Measurements from ENCODE around the gene ZEB2.
"Not testable (repeated sequence)": the region's sequence is repeated elsewhere in the genome, so short reads cannot be mapped to it uniquely, and the experiment has no call there.

The ZEB2 gene

DNA sequence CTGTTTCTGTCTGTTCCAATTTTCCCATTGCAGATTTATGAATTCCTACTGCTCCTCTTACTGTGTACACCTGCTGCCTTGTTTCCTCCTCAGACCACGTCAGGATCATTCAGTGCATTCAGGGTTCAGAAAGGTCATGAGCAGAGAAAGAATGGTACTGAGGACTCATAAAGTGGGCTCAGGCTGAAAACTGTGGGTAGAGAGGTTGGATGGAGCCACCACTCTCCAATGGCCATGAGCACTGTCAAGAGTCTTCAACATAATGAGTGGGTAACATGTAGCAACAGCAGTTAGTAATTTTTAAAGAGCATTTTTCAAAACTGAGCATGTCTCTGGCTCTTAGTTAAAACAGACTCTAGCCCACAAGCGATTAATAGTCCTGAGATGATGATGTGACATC, 138.2 kb downstream of the ZEB2 start:
- no peak for DNase-seq (ENCODE audit: low spot score)

GRCh38 chr2:144379851-144380311, 140.0 kb downstream of the ZEB2 start:
- DNase-seq (ENCODE audit: low spot score), result no peak

- no peak for DNase-seq (ENCODE audit: low spot score)
Observed at GRCh38 chr2:144378551-144378950, 141.4 kb downstream of the ZEB2 start.

- DNase-seq (ENCODE audit: low spot score), result no peak
Observed at GRCh38 chr2:144377914-144378313, 142.0 kb downstream of the ZEB2 start.

- no peak for DNase-seq (ENCODE audit: low spot score)
Observed at GRCh38 chr2:144376926-144377325, 143.0 kb downstream of the ZEB2 start.

GRCh38 chr2:144376460-144376859, 143.5 kb downstream of the ZEB2 start:
- DNase-seq (ENCODE audit: low spot score), result no peak

- DNase-seq (ENCODE audit: low spot score), result no peak
Observed at GRCh38 chr2:144374163-144374661, 145.7 kb downstream of the ZEB2 start.

GRCh38 chr2:144372410-144373080, 147.4 kb downstream of the ZEB2 start:
- DNase-seq (ENCODE audit: low spot score), result no peak

DNA sequence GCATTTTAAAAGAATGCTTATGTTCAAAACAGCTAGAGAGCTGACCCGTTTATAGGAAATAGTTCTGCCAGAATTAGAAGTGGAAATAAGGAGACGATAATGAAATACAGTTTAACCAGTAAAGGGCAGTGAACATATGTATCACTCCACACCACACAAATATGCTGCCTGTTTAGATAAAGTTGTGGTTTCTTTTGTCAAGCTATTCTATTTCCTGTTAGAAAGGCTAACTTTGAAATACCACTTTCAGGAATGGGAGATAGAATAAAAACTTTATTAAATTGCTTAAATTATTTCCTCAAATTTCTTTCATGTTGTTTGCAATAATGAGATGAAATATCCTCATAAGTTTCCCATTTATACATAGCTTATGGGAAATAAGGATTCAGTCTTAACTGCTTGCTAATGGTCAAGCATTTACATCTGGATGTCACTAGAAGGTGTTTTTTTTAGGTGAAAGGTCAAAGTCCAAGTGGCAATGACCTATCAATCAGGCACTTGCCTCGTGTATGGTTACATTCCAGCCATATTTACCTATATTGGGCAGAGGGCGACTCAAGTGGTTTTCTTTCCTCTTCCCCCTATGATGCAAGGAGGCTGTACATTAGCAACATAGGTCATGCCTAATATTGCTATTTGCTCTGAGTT, 148.9 kb downstream of the ZEB2 start:
- DNase-seq (ENCODE audit: low spot score), result no peak

DNA sequence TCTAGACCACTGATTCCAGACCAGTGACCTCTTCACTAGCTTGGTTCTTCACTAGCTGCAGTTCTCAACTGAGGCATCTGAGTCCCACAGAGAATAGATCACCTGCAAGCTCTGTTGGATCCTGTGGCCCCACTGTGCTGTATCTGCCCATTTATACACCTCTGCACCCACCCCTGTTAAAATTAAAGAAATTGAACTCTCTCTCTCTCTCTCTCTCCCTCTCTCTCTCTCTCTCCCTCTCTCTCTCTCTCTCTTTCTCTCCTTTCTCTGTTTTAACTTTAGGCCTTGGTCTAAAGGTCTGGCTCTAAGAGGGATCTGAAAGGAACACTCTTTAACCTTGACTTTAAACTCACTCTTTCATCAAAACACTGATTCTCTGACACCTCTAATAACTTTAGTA, 150.5 kb downstream of the ZEB2 start:
- no peak for DNase-seq (ENCODE audit: low spot score)

DNA sequence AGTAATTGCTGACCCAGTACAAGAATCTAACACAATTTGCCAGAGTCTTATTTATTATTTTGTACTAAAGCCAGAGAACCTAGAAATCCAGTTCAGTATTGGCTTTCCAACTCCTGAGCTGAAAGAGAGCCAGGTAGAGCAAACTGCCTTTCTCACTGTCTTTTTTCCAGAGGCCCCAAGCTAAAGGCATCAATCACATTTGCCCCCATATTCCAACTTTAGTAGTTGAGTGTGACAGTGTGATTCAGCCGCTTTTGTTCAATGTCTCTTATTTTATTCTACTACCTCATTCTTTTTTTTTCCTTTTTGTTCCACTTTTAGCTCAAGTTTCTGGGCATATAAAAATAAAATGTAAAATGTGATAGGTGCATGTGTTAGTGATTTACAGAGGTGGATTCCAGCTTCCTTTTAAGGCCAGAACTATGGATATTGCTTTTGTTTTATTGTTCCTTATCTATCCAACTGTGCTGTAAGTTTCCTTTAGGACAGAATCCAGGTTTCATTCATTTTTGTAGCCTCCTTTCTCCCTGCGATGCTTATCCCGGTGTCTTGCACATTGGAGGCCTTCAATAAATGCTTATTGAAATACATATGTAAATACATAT, 153.0 kb downstream of the ZEB2 start:
- DNase-seq (ENCODE audit: low spot score), result no peak

GRCh38 chr2:144364944-144365738, 154.8 kb downstream of the ZEB2 start:
- no peak for DNase-seq (ENCODE audit: low spot score)

DNA sequence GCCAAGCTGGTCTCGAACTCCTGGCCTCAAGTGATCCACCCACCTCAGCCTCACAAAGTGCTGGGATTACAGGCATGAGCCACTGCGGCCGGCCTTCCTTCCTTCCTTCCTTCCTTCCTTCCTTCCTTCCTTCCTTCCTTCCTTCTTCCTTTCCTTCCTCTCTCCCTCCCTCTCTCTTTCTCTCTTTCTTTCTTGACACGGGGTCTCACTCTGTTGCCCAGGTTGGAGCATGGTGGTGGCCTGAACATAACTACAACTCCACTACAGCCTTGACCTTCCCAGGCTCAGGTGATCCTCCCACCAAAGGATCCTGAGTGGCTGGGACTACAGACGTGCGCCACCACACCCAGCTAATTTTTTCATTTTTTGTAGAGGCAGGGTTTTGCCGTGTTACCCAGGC, 155.7 kb downstream of the ZEB2 start:
- DNase-seq (ENCODE audit: low spot score), result not testable (repeated sequence)

DNA sequence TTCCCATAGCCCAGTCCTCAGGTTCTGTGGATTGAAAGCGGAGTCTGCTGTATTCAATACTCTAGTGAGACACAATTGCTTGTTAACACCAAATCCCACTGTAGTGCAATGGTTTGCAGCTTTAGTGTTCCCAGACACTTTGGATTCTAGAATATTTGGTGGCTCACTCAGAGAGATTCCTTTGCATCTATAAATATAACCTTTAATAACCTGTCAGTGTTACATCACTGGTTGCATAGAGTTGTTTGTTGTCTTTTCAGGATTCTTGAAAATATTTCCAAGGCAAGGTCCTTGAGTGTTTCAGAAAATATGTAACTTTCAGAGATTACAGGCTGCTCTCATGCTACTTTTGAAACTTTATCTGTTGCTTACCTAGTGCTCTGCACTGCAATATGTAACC, 157.5 kb downstream of the ZEB2 start:
- no peak for DNase-seq (ENCODE audit: low spot score)

- DNase-seq (ENCODE audit: low spot score), result no peak
Observed at GRCh38 chr2:144361742-144362141, 158.2 kb downstream of the ZEB2 start.

DNA sequence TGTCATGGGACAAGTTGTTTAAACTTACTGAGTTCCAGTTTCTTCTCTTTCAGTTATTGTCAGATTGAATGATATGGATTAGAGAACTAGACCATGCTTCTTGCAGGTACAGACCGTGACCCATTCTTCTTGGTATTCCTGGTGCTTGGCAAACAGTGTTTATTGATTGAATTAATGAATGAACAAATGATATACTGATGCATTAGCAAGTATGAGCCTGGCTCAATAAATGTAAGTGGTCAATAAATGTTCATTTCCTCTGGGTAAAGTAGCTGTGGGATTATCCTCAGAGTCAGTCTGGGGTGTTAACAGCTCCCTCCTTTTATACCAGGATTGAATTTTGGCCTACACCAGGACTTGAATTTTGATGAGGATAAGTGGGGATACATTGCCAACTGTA, 160.2 kb downstream of the ZEB2 start:
- DNase-seq (ENCODE audit: low spot score), result no peak

DNA sequence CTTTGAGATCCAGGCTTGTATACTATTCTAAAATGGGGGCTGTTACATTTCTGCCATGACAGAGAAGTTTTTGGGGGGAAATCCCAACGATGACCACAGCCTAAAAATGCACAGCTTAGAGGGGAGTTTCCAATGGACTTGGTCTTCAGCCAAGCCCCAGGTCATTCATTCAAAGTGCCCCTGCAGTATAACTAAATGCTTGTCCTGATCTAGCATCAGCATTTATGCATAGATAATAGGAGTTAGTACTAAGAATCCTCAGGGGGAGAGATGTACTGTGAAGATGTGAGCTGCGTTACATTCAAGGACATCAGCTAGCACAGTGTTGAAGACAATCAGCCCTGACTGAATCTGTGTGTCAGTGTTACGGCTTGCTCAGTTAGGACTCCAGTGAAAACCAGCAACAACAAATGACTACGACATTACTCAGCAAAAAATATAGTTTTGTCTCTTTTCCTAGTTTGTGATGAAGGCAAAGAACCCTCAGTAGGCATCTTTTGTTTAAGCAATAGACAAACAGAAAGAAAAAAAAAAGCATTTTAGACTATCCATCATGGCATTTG, 160.9 kb downstream of the ZEB2 start:
- DNase-seq (ENCODE audit: low spot score), result peak; percentile 15

GRCh38 chr2:144358374-144358964, 161.4 kb downstream of the ZEB2 start:
- DNase-seq (ENCODE audit: low spot score), result no peak

GRCh38 chr2:144357623-144358373, 162.1 kb downstream of the ZEB2 start:
- peak; percentile 79 for DNase-seq (ENCODE audit: low spot score)

DNA sequence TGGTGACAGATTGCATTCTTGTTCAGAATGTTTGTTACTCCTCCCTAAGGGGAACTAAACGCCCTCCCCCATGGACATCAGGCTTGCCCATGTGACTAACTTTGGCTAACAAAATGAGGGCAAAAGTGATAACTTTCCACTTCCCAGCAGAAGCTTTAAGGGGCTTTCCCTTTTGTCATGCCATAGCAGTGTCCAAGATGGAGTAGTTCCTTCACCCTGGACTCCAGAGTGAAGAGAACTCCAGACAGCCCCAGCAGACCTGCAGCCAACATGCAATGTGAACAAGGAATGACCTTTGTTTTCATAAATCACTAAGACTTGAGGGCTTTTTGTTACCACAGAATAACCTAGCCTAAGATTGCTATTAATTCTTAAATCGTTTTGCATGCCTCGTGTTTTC, 163.5 kb downstream of the ZEB2 start:
- no peak for DNase-seq (ENCODE audit: low spot score)

DNA sequence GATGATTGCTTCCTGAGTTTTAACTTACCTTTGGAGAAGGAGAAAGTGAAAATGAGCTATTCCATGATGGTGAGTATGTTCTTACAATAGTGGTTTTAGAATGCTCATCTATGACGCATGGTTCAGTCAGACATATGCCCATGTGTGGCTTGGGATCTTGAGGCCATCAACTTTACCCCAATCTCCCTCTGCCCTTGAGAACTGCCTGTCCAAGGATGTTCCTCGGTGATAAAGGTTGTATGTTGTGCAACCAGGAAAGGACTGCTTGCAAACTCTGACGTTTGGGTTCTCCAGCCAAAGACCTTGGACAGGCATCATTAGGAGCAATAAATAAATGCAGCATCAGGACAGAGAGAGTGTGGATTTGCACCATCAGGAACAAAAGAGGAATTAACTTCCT, 165.0 kb downstream of the ZEB2 start:
- no peak for DNase-seq (ENCODE audit: low spot score)
